GM20000 (cell line): ENCODE results near the gene PTPN3.

Experiments
- DNase-seq: peaks from one replicate; pipeline ENCODE4 v3.0.0; 2012; ENCODE audit warnings: low spot score
- CTCF ChIP-seq: IDR thresholded peaks from 2 replicates; pipeline ENCODE4 v1.5.1; 2012; ENCODE audit warnings: mild to moderate bottlenecking, control low read depth; ENCODE audit errors: extremely low read depth, missing control alignments

The PTPN3 gene

GRCh38 chr9:109401169-109401989 lies 96.7 kb downstream of the PTPN3 start:
- peak; percentile 70 for TF ChIP-seq CTCF
- DNase-seq = peak; percentile 63

GRCh38 chr9:109399258-109399767 lies 98.8 kb downstream of the PTPN3 start:
- DNase-seq = peak; percentile 59
- no peak for TF ChIP-seq CTCF

- DNase-seq = no peak
- no peak for TF ChIP-seq CTCF
Measured at GRCh38 chr9:109391176-109391575, 106.9 kb downstream of the PTPN3 start.

- DNase-seq = no peak
- TF ChIP-seq CTCF = no peak
Measured at GRCh38 chr9:109387856-109388255, 110.3 kb downstream of the PTPN3 start.

GRCh38 chr9:109387206-109387605 lies 110.9 kb downstream of the PTPN3 start:
- no peak for TF ChIP-seq CTCF
- DNase-seq = no peak

GRCh38 chr9:109385499-109385898 lies 112.6 kb downstream of the PTPN3 start:
- no peak for TF ChIP-seq CTCF
- no peak for DNase-seq

GRCh38 chr9:109383947-109384346 lies 114.2 kb downstream of the PTPN3 start:
- no peak for DNase-seq
- TF ChIP-seq CTCF = no peak
